Mucosa of rectum (tissue), 2 donors: Measurements from ENCODE around the gene TPSG1.

Experiments used
- H3K27ac ChIP-seq, 2 donors: one replicate each; pipeline ENCODE4 v1.7.0; 2013; ENCODE audit warnings: inconsistent platforms in 2 of 2, low read depth in 2 of 2, low read length in 2 of 2
- H3K27me3 ChIP-seq, 2 donors: one replicate each; pipeline ENCODE4 v1.7.0; 2013; ENCODE audit warnings: low read length in 2 of 2; ENCODE audit not compliant: control insufficient read depth in 2 of 2, insufficient read depth in 2 of 2
- H3K36me3 ChIP-seq, 2 donors: one replicate each; pipeline ENCODE4 v1.7.0; 2013; ENCODE audit warnings: low read length in 2 of 2; ENCODE audit not compliant: control insufficient read depth in 2 of 2, insufficient read depth in 2 of 2
- H3K4me1 ChIP-seq, 2 donors: one replicate each; pipeline ENCODE4 v1.7.0; 2013; ENCODE audit warnings: low read length in 2 of 2, mild to moderate bottlenecking in 1 of 2; ENCODE audit not compliant: control insufficient read depth in 2 of 2, insufficient read depth in 2 of 2
- H3K4me3 ChIP-seq, 2 donors: one replicate each; pipeline ENCODE4 v1.7.0; 2013; ENCODE audit warnings: low read length in 2 of 2
- H3K9ac ChIP-seq, 2 donors: one replicate each; pipeline ENCODE4 v1.7.0; 2013; ENCODE audit warnings: low read length in 2 of 2, low read depth in 1 of 2, mild to moderate bottlenecking in 1 of 2
- H3K9me3 ChIP-seq, 2 donors: one replicate each; pipeline ENCODE4 v1.7.0; 2013; ENCODE audit warnings: low read length in 2 of 2; ENCODE audit not compliant: control insufficient read depth in 2 of 2
- donor health status: healthy.
- donor health status: Normal muscosa, but diverticular disease.

TPSG1 gene

DNA sequence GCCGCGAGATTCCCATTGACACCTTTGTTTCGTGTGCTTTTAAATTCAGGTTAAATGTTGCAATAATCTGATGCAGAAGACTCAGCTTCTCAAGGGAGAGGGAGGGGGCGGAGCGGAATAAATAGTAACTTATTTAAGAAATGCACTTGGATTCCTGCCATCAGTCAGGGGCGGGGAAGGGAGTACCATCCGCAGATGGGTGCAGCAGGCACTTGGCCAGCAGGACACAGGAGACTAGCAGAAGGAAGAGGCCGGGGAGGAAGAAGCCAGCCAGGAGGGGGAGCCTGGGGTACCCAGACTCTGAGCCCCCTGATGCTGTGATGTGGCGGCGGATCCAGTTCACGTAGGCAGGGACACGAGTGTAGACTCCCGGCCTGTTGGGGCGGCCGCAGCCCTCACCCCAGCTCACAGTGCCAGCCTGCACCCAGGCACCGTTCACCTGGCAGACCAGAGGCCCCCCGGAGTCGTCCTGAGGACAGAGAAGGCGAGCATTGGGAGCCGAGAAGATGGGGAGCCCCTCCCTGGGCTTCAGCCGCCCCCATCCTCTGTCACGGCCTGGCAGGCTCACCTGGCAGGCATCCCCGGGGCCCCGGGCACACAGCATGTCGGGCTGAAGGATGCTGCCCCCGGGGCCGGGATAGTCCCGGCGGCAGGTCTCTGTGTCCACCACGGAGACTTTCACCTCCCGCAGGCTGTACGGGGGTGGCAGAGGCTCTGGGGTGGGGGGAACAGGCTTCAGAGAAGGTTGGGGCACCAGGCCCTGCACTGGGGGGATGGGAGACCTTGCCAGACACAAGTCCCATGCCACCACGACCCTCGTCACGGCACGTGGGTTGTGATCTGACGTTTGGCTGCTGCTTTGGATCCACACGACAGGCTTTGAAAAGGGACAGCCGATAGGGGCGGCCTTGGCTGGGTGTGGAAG, 3.2 kb downstream of the TPSG1 start:
- H3K27ac ChIP-seq = no peak overlapping the region
- H3K27me3 ChIP-seq = no peaks in the 10 kb centered on the region
- H3K4me1 ChIP-seq = no peaks in the 10 kb centered on the region
- H3K4me3 ChIP-seq = no peak overlapping the region
- H3K36me3 ChIP-seq = peaks cover 0 to 4% of the 10 kb centered on the region in 2 donors
- no peaks in the 10 kb centered on the region for H3K9me3 ChIP-seq
- no peak overlapping the region for H3K9ac ChIP-seq

- Histone ChIP-seq H3K9me3 (no peaks in the 10 kb centered on the region), H3K27me3 (no peaks in the 10 kb centered on the region), H3K27ac (no peak overlapping the region), H3K9ac (peak overlapping the region in 1 of 2 donors; percentile 7), H3K4me3 (no peak overlapping the region), H3K4me1 (no peaks in the 10 kb centered on the region), H3K36me3 (peaks cover 0 to 4% of the 10 kb centered on the region in 2 donors)
Observed at GRCh38 chr16:1220841-1221627, 4.0 kb downstream of the TPSG1 start.

DNA sequence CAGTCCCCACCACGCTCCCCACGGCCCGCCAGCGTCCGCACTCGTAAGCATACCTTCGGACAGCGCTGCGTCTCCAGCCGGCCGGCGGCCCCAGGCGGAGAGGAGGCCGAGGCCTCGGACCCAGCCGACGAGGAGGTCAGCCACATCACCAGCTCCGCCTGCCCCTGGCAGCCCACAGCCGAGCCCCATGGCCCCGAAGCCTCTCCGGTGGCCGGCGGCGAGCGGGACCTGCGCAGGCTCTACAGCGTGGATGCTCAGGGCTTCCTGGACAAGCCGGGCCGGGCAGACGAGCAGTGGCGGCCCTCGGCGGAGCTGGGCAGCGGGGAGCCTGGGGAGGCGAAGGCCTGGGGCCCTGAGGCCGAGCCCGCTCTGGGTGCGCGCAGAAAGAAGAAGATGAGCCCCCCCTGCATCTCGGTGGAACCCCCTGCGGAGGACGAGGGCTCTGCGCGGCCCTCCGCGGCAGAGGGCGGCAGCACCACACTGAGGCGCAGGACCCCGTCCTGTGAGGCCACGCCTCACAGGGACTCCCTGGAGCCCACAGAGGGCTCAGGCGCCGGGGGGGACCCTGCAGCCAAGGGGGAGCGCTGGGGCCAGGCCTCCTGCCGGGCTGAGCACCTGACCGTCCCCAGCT, 4.9 kb downstream of the TPSG1 start:
- peaks cover 0 to 4% of the 10 kb centered on the region in 2 donors for H3K36me3 ChIP-seq
- H3K4me3 ChIP-seq = no peak overlapping the region
- H3K27me3 ChIP-seq = no peaks in the 10 kb centered on the region
- H3K9me3 ChIP-seq = no peaks in the 10 kb centered on the region
- H3K27ac ChIP-seq = no peak overlapping the region
- H3K4me1 ChIP-seq = no peaks in the 10 kb centered on the region
- H3K9ac ChIP-seq = no peak overlapping the region

DNA sequence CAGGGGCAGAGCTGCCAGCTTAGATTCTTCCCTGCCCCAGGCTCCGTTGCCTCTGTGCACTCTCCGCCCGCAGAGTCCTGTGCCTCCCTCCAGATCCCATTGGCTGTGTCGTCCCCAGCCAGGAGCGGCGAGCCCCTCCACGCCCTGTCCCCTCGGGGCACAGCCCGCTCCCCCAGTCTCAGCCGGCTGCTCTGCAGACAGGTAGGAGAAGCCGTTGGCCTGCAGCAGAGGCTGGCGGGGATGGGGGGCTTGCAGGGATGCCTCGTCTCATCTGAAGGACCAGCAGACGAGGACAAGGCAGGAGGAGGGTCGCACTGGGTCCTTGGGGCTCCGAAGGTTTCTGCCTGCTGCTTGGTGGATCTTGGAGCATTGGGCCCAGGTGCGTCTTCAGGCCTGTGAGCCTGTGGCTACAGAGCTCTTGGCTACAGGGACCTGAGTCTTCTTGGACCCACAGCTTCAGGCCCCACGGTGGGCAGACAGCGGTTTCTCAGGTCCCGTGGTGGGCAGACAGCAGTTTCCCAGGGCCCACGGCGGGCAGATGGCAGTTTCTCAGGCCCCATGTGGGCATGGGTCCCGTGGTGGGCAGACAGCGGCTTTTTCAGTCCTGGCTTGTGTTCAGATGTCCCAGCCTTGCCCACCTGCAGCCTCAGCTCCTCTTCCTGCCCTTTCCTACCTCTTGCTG, 6.0 kb downstream of the TPSG1 start:
- H3K27me3 ChIP-seq = no peaks in the 10 kb centered on the region
- peaks cover 0 to 4% of the 10 kb centered on the region in 2 donors for H3K36me3 ChIP-seq
- no peaks in the 10 kb centered on the region for H3K4me1 ChIP-seq

GRCh38 chr16:1218061-1218929, 6.8 kb downstream of the TPSG1 start:
- no peaks in the 10 kb centered on the region for H3K27me3 ChIP-seq
- H3K9ac ChIP-seq = no peak overlapping the region
- no peaks in the 10 kb centered on the region for H3K4me1 ChIP-seq
- H3K36me3 ChIP-seq = peaks cover 0 to 4% of the 10 kb centered on the region in 2 donors
- no peaks in the 10 kb centered on the region for H3K9me3 ChIP-seq
- no peak overlapping the region for H3K27ac ChIP-seq
- no peak overlapping the region for H3K4me3 ChIP-seq

More for the DNA sequence above, 6.0 kb downstream of the TPSG1 start:
- Histone ChIP-seq H3K9me3 (no peaks in the 10 kb centered on the region), H3K4me3 (no peak overlapping the region), H3K9ac (no peak overlapping the region), H3K27ac (no peak overlapping the region)

DNA sequence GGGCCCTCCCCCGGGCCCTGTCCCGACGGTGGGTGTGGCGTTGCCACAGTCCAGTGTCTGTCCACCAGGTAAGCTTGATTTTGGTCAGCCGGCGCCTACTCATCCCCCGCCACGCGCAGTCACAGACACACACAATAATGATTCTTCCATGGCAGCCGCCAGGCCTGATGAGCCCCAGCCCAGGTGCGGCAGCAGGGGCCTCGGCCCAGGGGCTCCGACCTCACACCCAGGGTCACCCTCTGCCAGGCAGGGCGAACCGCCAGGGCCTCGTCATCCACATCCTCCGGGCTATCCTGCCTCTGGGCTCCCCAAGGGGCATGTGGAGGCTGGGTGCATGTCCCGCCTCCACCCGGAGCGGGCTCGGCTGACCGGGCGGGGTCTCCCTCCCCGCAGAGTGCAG, 7.5 kb downstream of the TPSG1 start:
- H3K36me3 ChIP-seq = no peaks in the 10 kb centered on the region
- no peaks in the 10 kb centered on the region for H3K9me3 ChIP-seq
- no peaks in the 10 kb centered on the region for H3K4me1 ChIP-seq
- no peak overlapping the region for H3K27ac ChIP-seq
- no peaks in the 10 kb centered on the region for H3K27me3 ChIP-seq
- no peak overlapping the region for H3K9ac ChIP-seq
- H3K4me3 ChIP-seq = no peak overlapping the region

DNA sequence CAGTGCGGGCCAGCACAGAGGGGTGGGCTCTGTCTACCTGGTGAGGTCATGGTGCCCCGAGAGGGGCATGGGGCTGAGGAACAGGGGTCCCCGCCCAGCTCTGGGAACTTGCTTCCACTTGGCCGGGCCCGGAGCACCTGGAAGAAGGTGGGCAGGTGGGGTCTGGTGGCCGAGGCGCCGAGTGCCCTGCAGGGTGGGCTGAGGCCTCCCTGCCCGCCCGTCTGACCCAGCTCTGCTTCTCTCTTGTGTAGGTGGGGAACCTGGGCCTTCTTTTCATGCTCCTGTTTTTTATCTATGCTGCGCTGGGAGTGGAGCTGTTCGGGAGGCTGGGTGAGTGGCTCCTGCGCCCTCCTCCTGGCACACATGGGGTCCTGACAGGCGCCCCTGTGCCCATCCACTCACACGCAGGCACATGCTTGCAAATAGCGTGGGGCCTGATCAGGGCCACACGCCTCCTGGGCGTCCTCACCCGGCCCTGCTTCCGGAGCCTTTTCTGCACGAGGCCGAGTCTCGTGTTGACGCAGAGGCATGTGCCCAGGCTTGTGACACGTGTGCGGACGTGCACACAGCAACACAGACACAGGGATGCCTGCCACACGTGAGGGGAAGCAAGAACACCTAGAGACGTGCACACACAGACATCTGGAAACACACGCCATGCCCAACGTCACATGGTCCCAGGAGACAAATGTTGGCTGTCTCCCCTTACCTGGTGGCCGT, 8.2 kb downstream of the TPSG1 start:
- no peaks in the 10 kb centered on the region for H3K27me3 ChIP-seq
- no peaks in the 10 kb centered on the region for H3K4me1 ChIP-seq
- no peaks in the 10 kb centered on the region for H3K36me3 ChIP-seq
- no peak overlapping the region for H3K9ac ChIP-seq
- no peaks in the 10 kb centered on the region for H3K9me3 ChIP-seq
- no peak overlapping the region for H3K4me3 ChIP-seq
- no peak overlapping the region for H3K27ac ChIP-seq

DNA sequence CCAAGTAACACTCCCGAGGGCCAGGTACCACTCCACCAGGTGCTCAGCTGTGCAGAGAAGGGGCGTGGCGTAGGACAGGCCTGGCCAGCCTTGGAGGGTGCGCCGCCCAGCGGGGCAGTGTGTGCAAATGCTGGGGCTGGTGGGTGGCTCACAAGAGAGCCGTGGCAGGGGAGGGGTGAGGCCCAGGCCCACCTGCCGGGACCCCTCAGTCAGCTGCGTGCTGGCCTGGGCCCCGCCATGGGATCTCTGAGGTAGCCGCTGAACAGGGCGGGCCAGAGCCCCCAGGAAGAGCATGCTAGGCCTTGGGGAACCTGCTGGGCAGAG, 8.8 kb downstream of the TPSG1 start:
- Histone ChIP-seq H3K4me1 (no peaks in the 10 kb centered on the region), H3K9me3 (no peaks in the 10 kb centered on the region), H3K36me3 (no peaks in the 10 kb centered on the region), H3K27ac (no peak overlapping the region), H3K4me3 (no peak overlapping the region), H3K9ac (no peak overlapping the region), H3K27me3 (no peaks in the 10 kb centered on the region)
